ES-I3 (cell line): ENCODE data around the gene MAPK8IP2.
A peak's percentile ranks its signal among the peaks of the same experiment; 100 is the strongest.
"Not testable (repeated sequence)": the region's sequence is repeated elsewhere in the genome, so short reads cannot be mapped to it uniquely, and the experiment has no call there.

Experiments used
- H3K36me3 ChIP-seq: 2 replicates; pipeline ENCODE4 v1.6.1; 2013; ENCODE audit warnings: mild to moderate bottlenecking, low read length, control low read depth, moderate library complexity; ENCODE audit not compliant: insufficient read depth
- H3K4me1 ChIP-seq: 2 replicates; pipeline ENCODE4 v1.6.1; 2013; ENCODE audit warnings: mild to moderate bottlenecking, control low read depth, low read length; ENCODE audit not compliant: insufficient read depth
- H3K9ac ChIP-seq: 2 replicates; pipeline ENCODE4 v1.6.1; 2013; ENCODE audit warnings: low read depth, mild to moderate bottlenecking, low read length, moderate library complexity
- H3K9me3 ChIP-seq: 2 replicates; pipeline ENCODE4 v1.6.1; 2013; ENCODE audit warnings: mild to moderate bottlenecking, low read length, moderate library complexity; ENCODE audit not compliant: control insufficient read depth, insufficient read depth

Gene MAPK8IP2

DNA sequence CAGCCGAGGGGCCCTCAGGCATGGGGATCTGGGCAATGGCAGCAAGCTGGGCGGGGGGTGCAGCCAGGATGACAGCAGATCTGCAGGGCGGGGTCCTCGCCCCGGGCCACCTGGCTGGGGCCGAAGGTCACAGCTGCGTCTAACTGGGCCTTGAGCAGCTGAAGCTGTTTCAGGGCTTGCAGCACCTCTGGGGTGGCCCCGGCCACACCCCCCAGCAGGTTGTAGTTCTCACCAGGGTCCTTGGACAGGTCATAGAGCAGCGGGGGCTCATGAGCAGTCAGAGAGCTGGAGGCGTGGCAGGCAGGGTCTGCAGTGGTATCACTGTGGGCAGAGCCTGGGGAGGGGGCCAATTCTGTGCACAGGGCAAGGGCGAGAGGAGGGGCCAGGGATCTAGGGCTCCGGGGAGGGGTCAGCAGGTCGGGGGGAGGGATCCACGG is 24.6 kb downstream of the MAPK8IP2 start:
- H3K9me3 ChIP-seq, result no peaks in the 10 kb centered on the region
- no peaks in the 10 kb centered on the region for H3K36me3 ChIP-seq
- peaks cover 11% of the 10 kb centered on the region for H3K4me1 ChIP-seq
- no peak overlapping the region for H3K9ac ChIP-seq

DNA sequence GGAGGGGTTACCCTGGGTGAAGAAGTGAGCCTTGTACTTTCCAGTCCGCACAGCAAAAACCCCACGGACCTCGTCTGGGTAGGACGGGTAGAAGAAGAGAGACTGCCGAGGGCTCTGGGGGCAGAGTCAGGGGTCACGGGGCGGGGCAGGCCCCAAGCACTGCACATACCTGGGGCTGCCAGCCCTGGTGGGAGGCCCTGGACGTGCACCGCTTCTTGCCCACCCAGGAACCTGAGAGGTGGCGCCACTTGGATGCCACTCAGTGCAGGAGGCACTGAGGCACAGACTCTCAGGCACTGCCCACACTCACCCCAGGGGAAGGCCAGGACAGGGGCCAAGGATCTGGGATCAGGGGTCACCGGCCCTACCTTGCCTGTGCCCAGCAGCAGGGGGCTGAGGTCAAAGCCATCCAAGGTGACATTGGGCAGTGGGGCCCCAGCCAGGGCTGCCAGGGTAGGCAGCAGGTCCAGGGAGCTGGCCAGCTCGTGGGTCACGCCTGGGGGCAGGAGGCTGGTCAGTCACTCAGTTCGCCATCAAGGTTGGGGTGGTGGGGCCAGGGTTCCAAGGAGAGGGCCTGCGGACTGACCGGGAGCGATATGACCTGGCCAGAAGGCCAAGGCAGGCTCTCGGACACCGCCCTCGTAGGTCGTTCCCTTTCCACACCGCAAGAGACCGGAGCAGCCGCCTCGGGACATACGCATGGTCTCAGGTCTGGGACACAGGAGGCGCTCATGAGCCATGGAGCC is 25.1 kb downstream of the MAPK8IP2 start:
- H3K9ac ChIP-seq, result no peak overlapping the region
- no peaks in the 10 kb centered on the region for H3K9me3 ChIP-seq
- H3K4me1 ChIP-seq, result peaks cover 11% of the 10 kb centered on the region
- H3K36me3 ChIP-seq, result no peaks in the 10 kb centered on the region

DNA sequence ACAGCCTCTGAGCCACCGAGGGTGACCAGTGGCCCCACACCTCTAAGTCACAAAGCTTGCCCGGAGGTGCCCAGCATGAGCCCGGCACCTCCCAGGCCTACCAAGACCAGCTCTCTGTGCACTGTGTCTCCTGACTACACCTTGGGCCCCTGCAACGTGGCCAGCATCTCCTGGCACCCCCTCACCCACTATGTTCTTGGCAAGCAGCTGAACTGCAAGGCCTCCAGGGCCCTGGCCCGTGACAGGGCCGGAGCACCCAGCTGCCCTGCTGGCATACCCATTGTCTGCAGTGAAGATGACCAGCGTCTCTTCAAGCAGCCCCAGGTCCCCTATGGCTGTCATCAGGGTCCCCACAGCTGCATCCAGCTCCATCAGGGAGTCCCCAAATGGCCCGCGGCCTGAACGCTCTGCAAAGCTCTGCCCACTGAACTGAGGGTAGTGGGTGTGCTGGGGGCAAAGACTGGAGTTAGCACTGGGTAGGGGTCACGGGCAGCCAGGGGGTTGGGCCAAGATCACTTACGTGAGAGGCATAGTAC is 25.8 kb downstream of the MAPK8IP2 start:
- Histone ChIP-seq H3K36me3 (no peaks in the 10 kb centered on the region), H3K9me3 (no peaks in the 10 kb centered on the region), H3K9ac (no peak overlapping the region), H3K4me1 (peaks cover 8% of the 10 kb centered on the region)

DNA sequence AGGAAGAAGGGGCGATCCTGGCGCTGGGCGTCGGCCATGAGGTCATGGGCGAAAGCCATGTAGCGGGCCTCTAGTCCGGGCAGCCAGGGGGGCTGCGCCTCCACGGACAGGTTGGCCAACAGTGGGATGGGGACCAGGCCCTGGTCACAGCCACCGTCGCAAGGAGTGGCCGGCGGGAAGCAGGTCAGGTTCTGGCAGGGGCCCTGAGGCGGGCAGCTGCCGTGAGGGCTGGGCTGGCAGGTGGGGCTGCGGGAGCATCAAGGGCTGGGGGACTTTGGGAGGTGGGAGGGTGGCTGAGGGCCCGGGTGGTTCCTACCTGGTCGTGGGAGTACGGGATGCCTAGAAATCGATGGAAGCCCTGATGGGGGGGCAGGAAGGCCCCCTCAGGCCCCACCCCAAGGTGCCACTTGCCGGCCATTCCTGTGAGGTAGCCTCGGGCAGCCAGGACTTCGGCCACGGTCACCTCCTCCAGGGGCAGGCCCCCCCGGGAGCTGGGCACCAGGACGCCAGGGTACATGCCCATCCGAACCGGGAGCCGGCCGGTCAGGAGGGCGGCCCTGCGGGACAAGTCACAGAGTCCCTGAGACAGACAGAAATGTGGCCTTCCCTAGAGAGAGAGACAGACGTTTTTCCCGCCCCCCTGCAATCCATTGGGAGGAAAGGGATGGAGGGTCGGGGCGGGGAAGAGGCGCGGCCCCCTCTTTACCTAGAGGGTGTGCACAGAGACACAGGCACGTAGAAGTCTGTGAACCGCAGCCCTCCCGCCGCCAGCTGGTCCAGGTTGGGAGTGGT is 26.5 kb downstream of the MAPK8IP2 start:
- H3K9me3 ChIP-seq, result no peaks in the 10 kb centered on the region
- peak overlapping the region; percentile 95; the same call in 1 of the 2 replicates for H3K9ac ChIP-seq
- peaks cover 2% of the 10 kb centered on the region; the same call in 1 of the 2 replicates for H3K4me1 ChIP-seq
- no peaks in the 10 kb centered on the region for H3K36me3 ChIP-seq

DNA sequence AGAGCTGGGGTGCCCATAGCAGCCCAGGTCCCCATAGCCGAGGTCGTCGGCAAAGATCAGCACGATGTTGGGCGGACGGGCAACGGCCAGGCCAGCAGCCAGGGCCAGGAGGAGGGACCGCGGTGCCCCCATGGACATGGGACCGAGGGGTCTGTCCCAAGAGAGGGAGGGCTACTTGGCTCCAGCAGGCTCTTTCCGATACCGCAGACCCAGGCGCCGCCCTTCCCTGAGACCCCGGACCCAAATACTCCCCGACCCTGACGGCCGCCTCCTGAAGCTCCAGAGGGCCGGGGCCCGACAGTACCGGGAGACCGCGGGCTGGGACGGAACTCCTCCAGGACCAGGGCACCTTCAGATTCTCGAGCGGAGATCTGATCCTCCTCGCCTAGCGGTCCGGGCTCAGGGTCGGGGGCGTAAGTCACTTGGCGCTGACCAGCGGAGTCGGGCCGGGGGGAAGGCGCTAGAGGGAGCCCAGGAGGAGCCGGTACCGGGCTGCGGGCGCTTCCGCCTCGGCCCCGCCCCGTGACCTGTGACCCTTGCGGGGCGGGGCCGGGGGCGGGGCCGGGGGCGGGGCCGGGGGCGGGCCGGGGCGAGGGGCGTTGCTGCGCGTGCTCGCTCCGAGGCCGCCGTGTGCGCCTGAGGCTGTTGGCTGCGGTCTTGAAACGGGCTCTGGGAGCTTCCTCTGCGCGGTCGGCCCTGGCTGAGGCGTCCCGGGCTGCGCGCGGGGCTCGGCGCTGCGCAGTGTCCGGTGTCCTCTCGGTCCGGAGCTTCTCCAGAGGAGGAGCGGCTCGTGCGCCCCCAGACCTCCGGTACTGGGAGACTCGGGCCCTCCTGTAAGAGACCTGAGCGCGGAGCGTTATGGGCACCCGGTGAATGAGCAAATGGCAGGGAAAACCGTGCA is 27.3 kb downstream of the MAPK8IP2 start, which contains the start of gene ARSA:
ARSA (minus strand) TSS at position 511 of the 901 bp plus-strand sequence; CDS start at position 138, 373 bp downstream.
- H3K36me3 ChIP-seq, result no peaks in the 10 kb centered on the region
- no peaks in the 10 kb centered on the region for H3K9me3 ChIP-seq
- H3K9ac ChIP-seq, result peak within 1 kb of the TSS; percentile 95
- H3K4me1 ChIP-seq, result no peaks in the 10 kb centered on the region

DNA sequence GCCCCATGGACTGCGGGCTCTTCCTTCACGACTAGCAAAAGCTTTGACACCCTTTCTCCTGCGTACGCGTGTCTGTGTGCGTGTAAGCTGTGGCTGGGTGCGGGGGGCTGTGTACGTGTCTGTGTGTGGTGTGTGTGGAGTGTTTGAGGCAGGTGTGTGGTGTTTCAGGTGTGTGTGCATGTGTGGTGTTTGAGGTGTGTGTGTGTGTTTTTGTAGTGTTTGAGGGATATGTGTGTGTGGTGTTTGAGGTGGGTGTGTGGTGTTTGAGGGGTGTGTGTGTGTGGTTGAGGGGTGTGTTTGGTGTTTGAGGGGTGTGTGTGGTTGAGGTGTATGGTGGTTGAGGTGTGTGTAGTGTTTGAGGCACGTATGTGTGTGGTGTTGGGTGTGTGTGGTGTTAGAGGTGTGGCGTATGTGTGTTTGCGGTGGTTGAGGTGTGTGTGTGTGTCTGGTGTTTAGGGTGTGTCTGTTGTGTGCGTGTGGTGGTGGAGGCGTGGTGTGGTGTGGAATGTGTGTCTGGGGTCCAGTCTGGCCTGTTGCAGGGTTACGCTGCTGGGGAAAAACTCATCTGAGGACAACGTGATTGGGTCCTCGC is 28.0 kb downstream of the MAPK8IP2 start:
- Histone ChIP-seq H3K9ac (peak overlapping the region; percentile 67), H3K4me1 (no peaks in the 10 kb centered on the region), H3K36me3 (no peaks in the 10 kb centered on the region), H3K9me3 (no peaks in the 10 kb centered on the region)

DNA sequence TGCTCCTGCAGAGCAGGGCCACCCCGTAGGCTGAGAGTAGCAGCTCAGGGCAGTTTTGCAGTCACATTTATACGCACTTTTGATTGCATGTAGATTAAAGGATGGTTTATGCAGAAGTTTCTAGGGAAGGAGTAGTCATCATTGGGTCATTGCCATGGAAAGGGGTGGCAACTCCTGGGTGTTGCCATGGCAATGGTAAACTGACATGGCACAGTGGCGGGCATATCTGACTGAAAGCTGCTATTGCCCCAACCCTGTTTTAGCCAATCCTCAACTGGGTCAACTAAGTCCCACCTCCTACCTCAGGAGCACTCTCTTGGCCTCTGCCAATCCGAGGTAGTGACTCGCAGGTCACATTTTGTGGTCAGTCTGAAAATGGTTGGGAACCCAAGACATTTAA is 29.8 kb downstream of the MAPK8IP2 start:
- Histone ChIP-seq H3K4me1 (no peaks in the 10 kb centered on the region), H3K9me3 (no peaks in the 10 kb centered on the region), H3K36me3 (no peaks in the 10 kb centered on the region), H3K9ac (no peak overlapping the region)

DNA sequence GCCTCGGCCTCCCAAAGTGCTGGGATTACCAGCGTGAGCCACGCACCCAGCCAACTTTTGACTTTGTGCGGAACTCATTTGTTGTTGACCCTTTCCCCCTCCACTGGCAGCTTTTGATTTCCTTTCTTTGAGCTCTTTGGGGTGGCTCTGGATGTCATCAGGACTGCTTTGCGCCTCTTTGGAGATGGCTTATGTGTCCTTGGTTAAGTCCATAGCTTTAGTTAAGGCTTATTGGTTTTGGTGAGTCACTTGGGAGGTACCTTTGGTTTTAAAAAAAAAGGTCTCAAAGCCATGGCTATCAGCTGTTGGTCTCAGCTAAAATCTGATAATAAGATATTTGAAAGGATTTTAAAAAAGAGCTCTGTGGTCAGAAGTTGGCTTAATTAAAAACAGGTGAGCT is 32.5 kb downstream of the MAPK8IP2 start:
- Histone ChIP-seq H3K9ac (no peak overlapping the region), H3K9me3 (no peaks in the 10 kb centered on the region), H3K36me3 (no peaks in the 10 kb centered on the region), H3K4me1 (no peaks in the 10 kb centered on the region)

DNA sequence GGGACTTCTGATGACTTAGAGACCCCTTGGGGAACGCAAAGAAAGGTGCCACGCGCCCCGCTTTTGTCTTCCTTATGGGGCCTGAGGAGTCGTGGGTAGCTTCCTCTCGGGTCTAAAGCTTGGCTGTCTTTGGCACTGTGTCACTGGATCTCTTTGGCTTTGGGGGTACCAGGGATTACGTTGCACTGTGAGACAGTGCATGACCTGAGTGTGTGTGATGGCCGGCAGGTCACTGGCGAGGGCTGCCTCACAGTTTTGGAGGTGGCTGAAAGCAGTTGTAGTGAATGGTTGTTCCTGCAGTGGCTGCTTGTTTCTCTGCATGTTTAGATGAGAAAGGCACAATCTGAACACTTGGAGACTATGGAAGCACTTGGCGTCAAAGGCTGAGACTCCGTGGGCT is 33.2 kb downstream of the MAPK8IP2 start:
- Histone ChIP-seq H3K4me1 (no peaks in the 10 kb centered on the region), H3K36me3 (no peaks in the 10 kb centered on the region), H3K9me3 (no peaks in the 10 kb centered on the region), H3K9ac (no peak overlapping the region)

DNA sequence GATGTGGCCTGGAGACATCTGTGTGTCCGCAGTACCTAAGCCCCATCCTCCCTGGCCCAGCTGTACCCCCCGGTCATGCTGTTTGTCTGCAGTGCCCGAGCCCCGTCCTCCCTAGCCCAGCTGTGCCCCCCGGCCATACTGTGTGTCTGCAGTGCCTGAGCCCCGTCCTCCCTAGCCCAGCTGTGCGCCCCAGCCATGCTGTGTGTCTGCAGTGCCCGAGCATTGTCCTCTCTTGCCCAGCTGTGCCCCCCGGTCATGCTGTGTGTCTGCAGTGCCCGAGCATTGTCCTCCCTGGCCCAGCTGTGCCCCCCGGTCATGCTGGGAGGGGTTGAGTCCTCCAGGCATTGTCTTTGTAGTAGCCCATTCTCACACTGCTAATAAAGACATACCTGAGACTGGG is 35.0 kb downstream of the MAPK8IP2 start:
- Histone ChIP-seq H3K9ac (no peak overlapping the region), H3K4me1 (no peaks in the 10 kb centered on the region)

DNA sequence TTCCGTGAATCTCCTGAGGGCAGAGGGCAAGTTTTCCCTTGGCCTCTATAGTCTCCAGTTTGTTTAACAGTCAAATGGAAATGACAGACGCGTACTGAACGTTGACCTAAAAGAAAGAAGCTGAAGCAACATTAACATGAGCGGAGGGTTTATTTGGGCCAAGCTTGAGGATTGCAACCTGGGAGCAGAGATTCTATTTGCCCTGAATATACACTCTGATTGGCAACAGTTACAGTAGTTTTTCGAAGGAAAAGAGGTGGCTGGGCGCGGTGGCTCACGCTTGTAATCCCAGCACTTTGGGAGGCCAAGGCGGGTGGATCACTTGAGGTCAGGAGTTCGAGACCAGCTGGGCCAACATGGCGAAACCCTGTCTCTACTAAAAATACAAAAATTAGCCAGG is 39.7 kb downstream of the MAPK8IP2 start:
- peaks cover 11% of the 10 kb centered on the region; the same call in 1 of the 2 replicates for H3K4me1 ChIP-seq
- H3K9ac ChIP-seq, H3K36me3 ChIP-seq, H3K9me3 ChIP-seq: not testable (repeated sequence)

More for the DNA sequence above, 35.0 kb downstream of the MAPK8IP2 start:
- H3K9me3 ChIP-seq, result no peaks in the 10 kb centered on the region
- no peaks in the 10 kb centered on the region for H3K36me3 ChIP-seq

DNA sequence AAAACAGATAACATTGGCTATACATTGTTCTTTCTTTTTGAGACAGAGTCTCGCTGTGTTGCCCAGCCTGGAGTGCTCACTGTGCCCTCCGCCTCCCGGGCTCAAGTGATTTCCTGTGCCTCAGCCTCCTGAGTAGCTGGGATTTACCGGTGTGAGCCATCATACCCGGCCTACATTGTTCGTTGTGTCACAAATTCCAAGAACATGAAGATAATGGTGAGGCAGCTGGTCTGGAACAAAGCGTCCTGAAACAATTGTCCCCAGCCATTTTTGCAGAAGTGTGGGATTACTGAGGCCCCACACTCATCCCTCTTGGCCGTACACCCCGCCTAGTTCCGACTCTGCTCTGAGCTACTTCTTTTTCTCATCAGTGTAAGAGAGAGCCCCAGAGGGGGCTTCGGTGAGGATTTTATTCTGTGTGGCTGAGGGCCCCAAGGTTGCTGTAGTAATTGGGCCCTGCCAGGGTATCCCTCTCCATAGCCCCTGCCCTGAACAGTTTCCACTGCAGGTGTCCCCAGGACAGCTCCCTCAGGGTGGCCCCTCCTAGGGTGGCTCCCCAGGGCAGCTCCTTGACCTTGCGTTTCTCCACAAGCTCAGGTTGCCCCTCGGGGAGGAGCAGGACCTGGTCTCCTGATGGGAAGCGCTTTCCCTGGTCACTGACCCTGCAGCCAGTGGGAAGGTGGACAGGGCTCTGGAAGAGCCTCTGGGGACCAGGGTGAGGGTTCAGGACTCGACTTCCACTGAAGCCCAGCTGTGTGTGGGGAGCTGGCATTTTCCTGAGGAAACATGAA is 40.5 kb downstream of the MAPK8IP2 start:
- H3K9ac ChIP-seq, result no peak overlapping the region
- peaks cover 11% of the 10 kb centered on the region; the same call in 1 of the 2 replicates for H3K4me1 ChIP-seq
- H3K9me3 ChIP-seq, result no peaks in the 10 kb centered on the region
- no peaks in the 10 kb centered on the region for H3K36me3 ChIP-seq
